Activated CD8-positive, alpha-beta memory T cell treated with anti-CD3 and anti-CD28 coated beads for 24 hours (primary cell): ENCODE results near the gene PIEZO2.

ENCODE experiments used
- DNase-seq: peaks from one replicate; pipeline ENCODE4 v3.0.0-alpha.2; 2020

Gene PIEZO2

GRCh38 chr18:11055721-11056120 lies 93.6 kb downstream of the PIEZO2 start:
- DNase-seq, result no peak

DNA sequence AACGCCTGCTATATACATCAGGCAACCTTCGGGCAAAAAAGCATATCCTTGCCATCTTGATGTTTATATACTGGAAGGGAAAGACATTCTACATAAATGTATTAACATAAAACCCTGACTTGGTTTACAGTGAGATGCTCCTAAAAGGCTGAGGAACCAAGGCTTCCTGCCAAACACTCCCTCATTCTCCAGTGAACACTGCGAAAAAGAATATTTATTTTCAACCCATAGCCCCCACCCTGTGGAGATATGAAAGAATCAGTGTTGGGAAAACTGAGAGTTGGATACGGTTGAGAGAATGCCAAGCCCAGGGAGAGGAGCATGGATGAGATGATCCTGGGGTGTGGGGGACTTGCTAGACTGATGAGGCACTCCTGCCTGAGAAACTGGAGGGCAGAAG lies 94.9 kb downstream of the PIEZO2 start:
- no peak for DNase-seq

DNA sequence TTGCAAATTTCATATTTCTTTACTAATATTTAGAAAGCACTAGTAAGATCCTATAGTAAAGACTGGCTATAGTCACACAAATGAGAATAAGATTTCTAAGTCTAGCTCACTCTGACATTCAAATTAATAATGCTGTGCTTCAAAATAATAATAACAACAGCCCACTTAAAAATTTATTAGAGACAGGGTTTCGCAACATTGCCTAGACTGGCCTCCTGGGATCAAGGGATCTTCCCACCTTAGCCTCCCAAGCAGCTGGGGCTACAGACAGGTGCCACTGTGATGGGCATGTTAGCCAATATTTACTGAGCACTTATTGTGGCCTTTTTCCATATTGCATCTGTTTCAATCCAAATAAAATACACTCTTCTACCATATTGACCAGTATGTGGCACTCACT lies 96.1 kb downstream of the PIEZO2 start:
- no peak for DNase-seq

DNA sequence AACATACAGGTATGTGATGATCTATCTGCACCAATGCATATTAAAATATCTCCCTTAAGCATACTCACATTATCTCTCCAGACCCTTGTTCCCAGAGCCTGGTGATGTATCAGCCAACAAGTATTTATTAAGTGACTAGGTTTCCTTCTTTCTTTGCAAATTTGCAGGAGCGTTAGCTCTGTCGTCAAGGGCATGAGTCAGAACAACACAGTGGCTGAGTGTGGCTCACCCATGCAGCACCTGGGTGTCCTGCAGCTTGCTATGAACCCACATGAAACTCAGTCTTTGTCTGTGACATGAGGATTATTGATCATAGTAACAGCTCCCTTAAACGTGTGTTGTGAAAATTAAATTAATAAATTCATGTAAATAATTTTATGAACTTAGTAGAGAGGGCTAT lies 96.6 kb downstream of the PIEZO2 start:
- DNase-seq, result no peak

- no peak for DNase-seq
These were observed 97.9 kb downstream of the PIEZO2 start for GRCh38 chr18:11051462-11051861.

DNA sequence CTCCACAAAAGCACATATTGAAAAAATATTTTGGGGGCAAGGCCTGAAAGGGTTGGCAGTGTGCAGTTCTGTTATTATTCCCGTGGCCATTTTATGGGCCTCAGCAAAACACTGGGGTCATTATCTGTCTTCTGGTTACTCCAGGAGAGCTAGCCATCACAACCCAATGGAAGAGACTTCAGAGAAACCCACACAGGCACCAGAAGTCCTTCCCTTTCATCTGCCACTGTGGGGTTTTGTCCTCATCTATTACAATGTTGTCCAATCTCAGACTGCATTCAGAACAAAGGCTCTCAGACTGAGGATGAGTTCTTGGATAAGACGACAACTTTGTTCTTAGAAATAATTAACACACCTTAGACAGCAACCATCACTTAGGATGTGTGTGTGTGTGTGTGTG lies 98.4 kb downstream of the PIEZO2 start:
- no peak for DNase-seq

GRCh38 chr18:11047817-11048216 lies 101.6 kb downstream of the PIEZO2 start:
- DNase-seq, result no peak

GRCh38 chr18:11047156-11047555 lies 102.2 kb downstream of the PIEZO2 start:
- no peak for DNase-seq

GRCh38 chr18:11046140-11046539 lies 103.2 kb downstream of the PIEZO2 start:
- DNase-seq, result no peak

DNA sequence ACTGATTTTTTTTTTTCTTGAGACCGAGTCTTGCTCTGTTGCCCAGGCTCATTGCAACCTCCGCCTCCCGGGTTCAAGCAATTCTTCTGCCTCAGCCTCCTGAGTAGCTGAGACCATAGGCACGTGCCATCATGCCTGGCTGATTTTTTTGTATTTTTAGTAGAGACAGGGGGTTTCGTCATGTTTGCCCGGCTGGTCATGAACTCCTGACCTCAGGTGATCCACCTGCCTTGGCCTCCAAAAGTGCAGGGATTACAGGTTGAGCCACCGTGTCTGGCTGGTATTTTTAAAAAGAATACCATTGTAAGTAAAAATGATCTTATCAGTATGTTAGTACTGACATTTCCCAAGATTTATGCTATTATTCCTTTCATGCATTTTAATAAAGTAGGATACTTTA lies 105.7 kb downstream of the PIEZO2 start:
- DNase-seq, result no peak

DNA sequence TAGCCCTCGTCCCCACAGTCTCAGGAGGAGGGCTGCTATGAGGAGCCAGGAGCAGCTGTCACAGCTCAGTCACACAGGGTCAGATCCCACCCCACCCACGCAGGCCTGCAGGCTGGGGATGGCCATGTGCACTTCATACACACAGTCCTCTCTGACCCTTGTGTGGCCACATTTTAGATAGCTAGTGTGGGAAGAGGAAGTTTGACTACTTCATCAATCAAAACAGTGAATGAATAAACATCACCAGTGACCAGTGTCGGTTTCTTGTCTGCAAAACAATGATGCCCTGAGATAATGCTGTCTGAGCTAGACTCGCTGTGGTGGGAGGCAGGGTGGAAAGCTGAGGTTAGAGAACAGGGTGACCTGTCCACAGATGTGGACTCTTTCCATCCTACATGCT lies 107.1 kb downstream of the PIEZO2 start:
- no peak for DNase-seq

GRCh38 chr18:11040823-11041656 lies 108.3 kb downstream of the PIEZO2 start:
- DNase-seq, result no peak

DNA sequence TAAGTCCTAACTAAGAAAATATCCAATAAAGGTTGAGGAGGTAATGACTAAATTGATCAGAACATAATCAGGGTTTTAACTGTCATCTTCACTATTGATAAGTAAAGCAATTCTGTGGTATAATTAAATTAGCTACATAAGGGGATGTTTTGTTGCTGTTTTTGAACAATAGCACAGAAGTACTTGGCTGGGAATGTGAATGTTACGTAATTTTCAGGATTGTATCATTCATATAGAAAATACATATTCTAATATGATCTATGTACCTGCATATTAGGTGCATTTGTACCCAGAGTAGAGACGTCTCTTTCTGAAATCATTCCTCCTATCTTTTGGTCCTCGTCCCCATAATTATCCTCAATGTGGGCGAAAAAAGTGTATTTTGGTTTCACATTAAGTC lies 109.0 kb downstream of the PIEZO2 start:
- no peak for DNase-seq

GRCh38 chr18:11037533-11038240 lies 111.7 kb downstream of the PIEZO2 start:
- no peak for DNase-seq

- no peak for DNase-seq
These were observed 113.4 kb downstream of the PIEZO2 start for GRCh38 chr18:11035814-11036495.

DNA sequence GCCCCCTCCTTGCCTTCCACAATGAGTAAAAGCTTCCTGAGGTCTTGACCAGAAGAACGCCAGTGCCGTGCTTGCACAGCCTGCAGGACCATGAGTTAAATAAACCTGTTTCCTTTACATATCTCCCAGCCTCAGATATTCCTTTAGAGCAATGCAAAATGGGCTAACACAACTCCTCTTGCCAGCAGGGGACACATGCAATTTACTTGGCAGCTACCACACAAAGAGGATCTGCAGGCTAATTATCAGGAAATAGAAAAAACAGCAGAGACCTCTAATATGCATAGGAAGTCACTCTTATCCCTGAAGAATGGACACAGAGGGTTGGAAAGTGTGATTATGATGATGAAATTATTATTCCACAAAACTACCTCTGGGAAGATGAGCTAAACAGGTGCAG lies 114.0 kb downstream of the PIEZO2 start:
- DNase-seq, result no peak

DNA sequence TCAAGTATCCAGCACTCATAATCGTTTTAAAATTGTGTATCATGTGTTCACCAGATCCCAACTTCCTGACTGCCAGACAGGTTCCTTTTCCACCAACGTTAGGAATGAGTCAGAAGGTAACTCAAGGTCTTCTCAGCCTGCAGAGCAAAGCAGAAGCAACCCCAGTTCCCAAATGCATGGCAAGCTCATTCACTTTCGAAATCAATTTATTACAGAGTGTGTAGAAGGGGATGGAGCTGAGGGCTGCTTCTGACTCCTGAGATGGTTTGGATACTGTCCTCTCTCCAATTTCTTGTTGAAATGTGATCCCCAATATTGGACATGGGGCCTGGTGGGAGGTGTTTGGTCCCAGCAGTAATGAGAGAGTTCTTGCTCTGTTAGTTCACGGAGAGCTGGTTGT lies 114.5 kb downstream of the PIEZO2 start:
- no peak for DNase-seq

GRCh38 chr18:11033503-11033902 lies 115.9 kb downstream of the PIEZO2 start:
- no peak for DNase-seq

DNA sequence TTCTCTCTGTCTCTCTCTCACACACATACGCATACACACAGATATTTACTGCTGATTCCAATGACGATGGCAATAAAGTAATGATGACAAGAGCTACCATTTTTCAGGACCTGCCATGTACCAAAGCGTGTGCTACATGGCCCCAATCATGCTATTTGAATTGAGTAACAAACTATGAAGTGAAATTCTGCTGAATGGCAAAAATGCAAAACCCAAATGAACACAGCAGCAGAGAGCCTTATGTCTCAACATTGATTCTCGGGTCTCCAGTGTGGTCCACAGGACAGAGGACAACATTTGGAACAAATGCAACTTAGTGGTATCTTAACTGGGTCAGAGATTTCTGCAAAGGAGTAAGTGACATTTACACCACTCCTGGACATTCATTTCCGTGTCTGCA lies 117.4 kb downstream of the PIEZO2 start:
- no peak for DNase-seq

DNA sequence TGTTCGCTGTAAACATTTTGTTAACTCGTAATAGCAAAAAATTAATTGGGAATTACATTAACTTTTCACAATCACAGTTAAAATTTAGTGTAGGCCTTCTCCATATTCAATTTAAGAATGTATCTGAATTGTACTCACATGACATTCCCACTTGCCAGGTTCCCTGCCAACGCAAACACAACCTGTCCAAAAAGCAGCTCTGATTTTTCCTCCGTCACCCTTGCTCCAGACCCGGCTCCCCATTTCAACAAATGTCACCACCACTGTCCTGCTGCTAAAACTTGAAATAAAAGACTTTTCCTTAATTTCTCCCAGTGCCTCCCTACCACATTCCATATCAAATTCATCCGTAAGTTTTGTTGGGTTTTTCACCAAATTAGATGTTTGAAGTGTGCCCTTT lies 120.3 kb downstream of the PIEZO2 start:
- DNase-seq, result no peak

DNA sequence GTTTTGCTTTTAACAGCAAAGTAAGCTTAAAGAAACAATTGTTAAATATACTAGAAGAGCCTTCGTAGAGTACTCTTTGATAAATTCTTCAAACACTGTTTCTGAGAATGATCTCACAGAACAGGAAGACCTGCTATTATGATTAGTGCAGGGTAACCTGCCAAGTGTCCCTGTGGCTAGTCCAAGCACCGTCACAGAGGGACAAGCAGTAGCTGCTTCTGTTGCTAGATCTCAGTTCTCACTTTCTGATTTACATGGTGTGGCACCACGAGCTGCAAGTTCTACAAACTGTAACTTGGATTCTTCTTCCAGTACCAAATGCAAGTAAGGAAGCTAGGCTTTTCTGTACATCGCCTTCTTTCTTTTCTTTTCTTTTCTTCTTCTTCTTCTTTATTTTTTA lies 121.5 kb downstream of the PIEZO2 start:
- DNase-seq, result no peak

DNA sequence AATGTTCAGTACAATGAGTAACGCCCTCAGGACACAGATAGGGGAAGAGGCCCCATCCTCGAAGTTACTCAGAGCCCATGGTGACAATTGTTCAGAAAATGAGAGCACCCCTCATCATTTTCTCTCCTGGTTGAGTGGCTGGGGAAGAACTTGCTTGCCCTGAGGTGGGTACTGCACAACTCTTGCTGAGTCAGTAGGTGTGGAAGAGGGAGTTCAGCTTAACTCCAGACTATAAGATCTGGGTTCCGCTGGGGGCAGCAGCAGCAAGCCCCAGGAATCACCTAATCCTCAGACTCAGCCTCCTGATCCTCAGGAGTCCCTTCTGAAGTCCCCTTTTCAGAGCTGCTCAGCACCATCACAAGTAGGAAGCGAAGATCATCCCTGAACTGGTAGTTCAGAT lies 123.7 kb downstream of the PIEZO2 start:
- no peak for DNase-seq

DNA sequence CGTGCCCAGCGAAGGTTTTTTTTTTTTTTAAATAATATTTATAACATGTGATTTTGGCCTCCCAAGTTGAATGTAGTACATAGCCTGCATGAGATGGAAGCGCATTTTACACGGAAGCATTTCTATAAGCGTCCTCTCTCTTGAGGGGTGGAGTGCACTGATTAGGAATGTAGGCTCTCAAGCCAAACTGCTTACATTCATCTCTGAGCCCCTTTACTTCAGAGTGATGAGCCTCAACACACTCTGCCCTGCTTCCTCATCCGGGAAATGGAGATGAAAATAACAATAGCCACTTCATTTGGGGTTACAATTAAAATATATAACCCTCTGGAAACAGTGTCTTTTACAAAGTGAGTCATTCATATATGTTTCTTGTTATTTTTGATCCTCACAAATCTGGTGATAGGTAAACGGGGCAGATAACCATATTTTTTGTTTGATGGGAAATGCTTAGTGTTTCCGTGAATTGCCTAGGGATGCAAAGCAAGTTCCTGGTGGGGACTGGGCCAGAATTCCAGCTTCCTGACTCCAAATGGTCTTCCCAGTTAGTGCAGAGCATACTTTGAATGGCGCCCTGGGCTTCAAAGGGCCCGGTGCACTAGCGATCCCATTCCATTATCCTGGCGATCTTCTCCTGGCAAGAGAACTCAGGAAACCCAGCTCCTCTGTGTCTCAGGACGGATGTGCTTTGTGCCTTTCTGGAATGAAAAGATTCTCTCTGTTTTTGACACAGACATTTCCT lies 124.3 kb downstream of the PIEZO2 start:
- DNase-seq, result no peak
